NT2/D1 (cell line): ENCODE measurements around the gene GPR152.
"Not testable (repeated sequence)": the region's sequence is repeated elsewhere in the genome, so short reads cannot be mapped to it uniquely, and the experiment has no call there.

Experiments used
- DNase-seq: peaks from one replicate; pipeline ENCODE4 v3.0.0-alpha.2; 2011; ENCODE audit warnings: low read depth, low spot score
- H3K27me3 ChIP-seq: 2 replicates; pipeline ENCODE4 v1.6.0; 2011; ENCODE audit warnings: mild to moderate bottlenecking; ENCODE audit not compliant: insufficient read length, insufficient read depth
- H3K36me3 ChIP-seq: 2 replicates; pipeline ENCODE4 v1.6.1; 2011; ENCODE audit warnings: mild to moderate bottlenecking, low read length, mixed read lengths; ENCODE audit not compliant: insufficient read depth, insufficient read length
- H3K4me1 ChIP-seq: 2 replicates; pipeline ENCODE4 v1.5.1; 2011; ENCODE audit not compliant: insufficient read depth, insufficient read length
- H3K4me3 ChIP-seq: 2 replicates; pipeline ENCODE4 v1.5.1; 2011; ENCODE audit warnings: low read depth; ENCODE audit not compliant: insufficient read length
- H3K9ac ChIP-seq: 2 replicates; pipeline ENCODE4 v1.6.0; 2011; ENCODE audit warnings: low read depth; ENCODE audit not compliant: insufficient read length
- H3K9me3 ChIP-seq: 2 replicates; pipeline ENCODE4 v1.5.1; 2011; ENCODE audit warnings: mild to moderate bottlenecking, low read length; ENCODE audit not compliant: insufficient read depth
- SUZ12 ChIP-seq: IDR thresholded peaks from 2 replicates; pipeline ENCODE4 v1.6.1; 2011; ENCODE audit not compliant: insufficient read length, insufficient read depth; ENCODE audit errors: extremely low read depth
- YY1 ChIP-seq: IDR thresholded peaks from 2 replicates; pipeline ENCODE4 v1.6.1; 2011; ENCODE audit not compliant: insufficient read length, insufficient read depth
- ZNF274 ChIP-seq: IDR thresholded peaks from 2 replicates; pipeline ENCODE4 v1.6.1; 2011; ENCODE audit warnings: mild to moderate bottlenecking, low read depth, low read length

The GPR152 gene

DNA sequence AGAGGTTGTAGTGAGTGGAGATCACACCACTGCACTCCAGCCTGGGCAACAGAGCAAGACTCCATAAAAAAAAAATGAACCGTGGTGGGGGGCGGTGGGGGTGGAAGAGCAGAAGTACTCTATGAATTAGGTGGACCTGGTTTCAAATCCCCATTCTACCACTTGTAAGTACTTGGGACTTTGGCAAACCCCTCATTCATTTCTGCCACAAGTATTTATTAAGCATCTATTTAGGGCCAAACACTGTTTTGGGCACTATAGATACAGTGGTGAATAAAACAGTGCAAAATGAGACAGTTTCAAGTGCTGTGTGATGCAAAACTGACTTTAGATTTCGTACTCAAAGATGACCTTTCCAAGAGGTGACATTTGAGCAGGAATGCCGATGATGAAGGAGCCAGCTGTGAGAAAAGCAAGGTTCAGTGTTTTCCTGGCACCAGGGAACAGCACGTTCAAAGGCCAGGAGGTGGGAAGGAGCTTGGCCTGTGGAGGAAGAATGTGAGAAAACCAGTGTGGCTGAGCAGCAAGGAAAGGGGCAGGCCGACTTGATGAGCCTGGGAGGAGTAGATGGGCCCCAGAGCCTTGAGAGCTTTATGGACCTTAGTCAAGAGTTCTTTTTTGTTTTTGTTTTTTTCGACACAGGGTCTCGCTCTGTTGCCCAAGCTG lies 17.9 kb upstream of the GPR152 start:
- Histone ChIP-seq H3K4me3 (no peak overlapping the region), H3K9me3 (no peaks in the 10 kb centered on the region; the same call in 1 of the 2 replicates), H3K36me3 (no peaks in the 10 kb centered on the region), H3K9ac (no peak overlapping the region), H3K27me3 (no peaks in the 10 kb centered on the region), H3K4me1 (peaks cover 21% of the 10 kb centered on the region)
- no peak for TF ChIP-seq YY1
- TF ChIP-seq ZNF274: no peak
- TF ChIP-seq SUZ12: no peak
- no peak for DNase-seq

DNA sequence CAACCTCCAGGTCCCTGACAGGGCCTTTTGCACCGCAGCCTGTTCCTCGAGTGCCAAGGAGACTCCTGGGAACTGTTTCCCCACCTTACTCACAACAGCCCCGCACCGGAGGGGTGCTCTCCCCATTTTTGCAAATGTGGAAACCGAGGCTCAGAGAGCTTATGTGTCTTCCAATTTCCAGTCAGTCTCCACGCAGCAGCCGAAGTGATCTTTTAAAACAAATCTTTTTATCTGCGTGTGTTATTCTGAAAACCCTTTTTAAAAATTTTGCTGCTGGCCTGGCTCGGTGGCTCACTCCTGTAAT lies 16.9 kb upstream of the GPR152 start:
- H3K4me1 ChIP-seq: peaks cover 24% of the 10 kb centered on the region
- H3K36me3 ChIP-seq: no peaks in the 10 kb centered on the region
- H3K4me3 ChIP-seq: peak overlapping the region; percentile 84
- H3K9me3 ChIP-seq: no peaks in the 10 kb centered on the region
- H3K9ac ChIP-seq: peak overlapping the region; percentile 84
- TF ChIP-seq YY1 (no peak), SUZ12 (no peak), ZNF274 (no peak)
- H3K27me3 ChIP-seq: no peaks in the 10 kb centered on the region
- DNase-seq: no peak

DNA sequence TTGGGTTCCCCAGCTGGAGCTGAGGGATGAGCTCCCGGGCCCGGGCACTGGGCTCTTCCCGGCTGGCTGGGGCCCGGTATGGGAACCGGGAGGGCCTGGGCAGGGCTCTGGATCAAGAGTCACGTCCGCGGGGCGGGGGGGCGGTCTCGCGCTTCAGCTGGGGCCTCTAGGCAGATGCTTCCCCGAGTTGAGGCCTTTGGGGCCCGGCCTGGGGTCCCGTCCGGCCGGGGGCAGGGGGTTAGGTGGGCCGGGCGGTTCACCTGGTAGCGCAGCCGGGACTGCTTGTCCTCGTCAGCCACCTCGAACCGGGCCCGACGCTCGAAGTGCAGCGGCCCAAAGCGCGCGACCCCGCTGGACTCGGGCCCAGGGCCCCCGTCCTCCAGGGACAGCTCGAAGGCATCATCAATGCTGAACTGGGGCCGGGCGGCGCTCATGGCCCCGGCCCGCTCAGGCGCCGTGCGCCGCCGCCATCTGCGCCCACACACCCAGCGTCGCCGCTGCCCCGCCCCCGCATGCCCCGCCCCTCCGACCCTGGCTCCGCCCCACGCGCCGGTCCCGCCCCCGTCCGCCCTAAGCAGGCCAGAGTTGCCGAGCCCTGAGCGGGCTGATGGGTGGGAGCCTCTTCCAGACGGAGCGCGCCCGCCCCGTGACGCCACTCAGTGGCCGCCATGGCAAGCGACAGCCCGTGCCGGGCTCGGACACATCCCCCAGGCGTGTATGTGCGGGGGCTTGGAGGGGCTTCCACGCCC lies 16.4 kb upstream of the GPR152 start, which contains the start of gene TMEM134:
TSS of gene TMEM134 (minus strand) at position 493 of the 749 bp plus-strand sequence. CDS start at position 434, 59 bp downstream.
- TF ChIP-seq ZNF274 (no peak), SUZ12 (no peak), YY1 (peak; percentile 48)

DNA sequence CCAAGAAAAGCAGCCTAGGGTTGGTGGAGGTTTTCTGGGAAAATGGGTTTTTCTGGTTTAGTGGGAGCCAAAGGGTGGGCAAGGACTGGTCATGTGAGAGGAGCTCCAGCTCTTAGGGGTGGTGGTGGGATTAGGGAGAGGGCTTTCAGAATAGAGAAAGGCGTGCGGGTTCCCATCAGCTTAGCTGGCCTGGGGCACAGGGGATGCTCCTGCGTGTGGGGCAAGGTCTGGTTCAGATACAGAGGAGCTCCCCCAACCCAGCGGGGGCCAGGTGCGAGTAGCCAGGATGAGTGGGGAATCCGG lies 15.9 kb upstream of the GPR152 start:
- peak overlapping the region; percentile 84 for H3K4me3 ChIP-seq
- peak overlapping the region; percentile 97 for H3K9ac ChIP-seq
- H3K4me1 ChIP-seq: peaks cover 29% of the 10 kb centered on the region
- no peaks in the 10 kb centered on the region for H3K36me3 ChIP-seq
- no peak for DNase-seq
- TF ChIP-seq YY1 (no peak), ZNF274 (no peak), SUZ12 (no peak)
- no peaks in the 10 kb centered on the region for H3K27me3 ChIP-seq
- no peaks in the 10 kb centered on the region for H3K9me3 ChIP-seq

More for the DNA sequence above, 16.4 kb upstream of the GPR152 start, which contains the start of gene TMEM134:
- peak; percentile 95 for DNase-seq
- Histone ChIP-seq H3K9ac (peak within 1 kb of the TSS; percentile 97), H3K36me3 (no peaks in the 10 kb centered on the region), H3K27me3 (no peaks in the 10 kb centered on the region), H3K4me1 (peaks cover 26% of the 10 kb centered on the region), H3K4me3 (peak within 1 kb of the TSS; percentile 84), H3K9me3 (no peaks in the 10 kb centered on the region)

DNA sequence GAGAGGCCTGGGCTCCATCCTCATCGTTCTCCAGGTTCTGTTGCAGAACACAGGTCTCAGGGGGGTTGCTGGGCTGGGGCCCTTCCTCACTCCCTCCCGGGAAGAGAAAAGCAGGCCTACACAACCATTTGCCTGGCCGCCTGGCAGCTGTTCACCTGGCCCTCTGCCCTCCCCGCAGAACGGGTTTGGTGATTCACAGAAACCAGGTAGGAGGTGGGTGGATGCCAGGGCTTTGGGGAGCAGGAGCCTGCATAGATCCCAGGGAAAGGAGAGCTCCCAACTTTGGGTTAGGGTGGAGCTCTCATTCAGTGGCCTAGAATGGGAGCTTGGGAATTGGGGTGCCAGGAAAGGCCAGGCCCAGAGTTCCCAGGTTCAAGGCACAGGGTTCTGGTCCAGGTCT lies 15.5 kb upstream of the GPR152 start:
- peaks cover 31% of the 10 kb centered on the region for H3K4me1 ChIP-seq
- H3K36me3 ChIP-seq: no peaks in the 10 kb centered on the region
- no peak for DNase-seq
- peak overlapping the region; percentile 97 for H3K9ac ChIP-seq
- no peaks in the 10 kb centered on the region for H3K9me3 ChIP-seq
- TF ChIP-seq YY1 (no peak), SUZ12 (no peak), ZNF274 (no peak)
- H3K4me3 ChIP-seq: peak overlapping the region; percentile 84
- H3K27me3 ChIP-seq: no peaks in the 10 kb centered on the region

DNA sequence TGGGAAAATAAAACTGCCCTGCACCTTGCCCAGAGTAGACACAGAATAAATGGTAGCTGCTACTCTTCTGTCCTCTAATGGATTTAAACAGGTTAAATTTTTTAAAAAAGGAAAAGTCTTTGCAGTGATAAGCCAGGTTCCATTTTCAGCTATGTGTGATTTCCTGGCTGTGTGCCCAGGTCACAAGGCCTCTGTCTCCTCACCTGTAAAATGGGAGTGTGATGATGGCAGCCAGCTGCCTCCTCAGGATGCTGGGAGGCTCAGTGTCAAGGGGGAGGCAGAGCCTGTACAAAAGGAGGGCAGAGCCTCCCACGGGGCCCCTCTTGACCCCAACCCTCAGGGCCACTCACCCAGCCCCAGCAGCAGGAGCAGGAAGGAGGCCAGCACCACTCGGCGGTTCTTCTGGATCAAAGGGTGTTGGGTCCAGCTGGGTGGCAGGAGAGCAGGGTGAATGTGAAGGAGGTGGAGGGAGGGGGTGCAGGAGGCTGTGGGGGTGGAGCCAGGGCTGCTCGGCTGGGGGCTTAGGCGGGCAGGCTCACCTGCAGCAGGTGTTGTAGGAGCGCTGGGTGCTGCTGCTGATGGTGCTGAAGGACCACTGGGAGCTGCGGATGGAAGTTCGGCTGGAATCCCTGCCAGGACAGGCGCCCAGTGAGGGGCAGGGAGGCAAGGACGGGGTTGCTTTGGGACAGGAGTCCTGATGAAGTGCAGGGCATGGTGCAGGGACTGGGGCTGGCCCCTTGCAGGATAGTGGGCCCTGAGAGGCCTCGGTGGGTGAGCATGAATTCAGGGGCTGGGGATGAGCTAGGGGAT lies 14.6 kb upstream of the GPR152 start:
- H3K27me3 ChIP-seq: no peaks in the 10 kb centered on the region
- DNase-seq: no peak
- H3K36me3 ChIP-seq: no peaks in the 10 kb centered on the region
- no peak for TF ChIP-seq ZNF274
- TF ChIP-seq YY1: no peak
- no peak for TF ChIP-seq SUZ12
- peak overlapping the region; percentile 97 for H3K9ac ChIP-seq
- H3K4me3 ChIP-seq: no peak overlapping the region
- H3K4me1 ChIP-seq: peaks cover 31% of the 10 kb centered on the region
- no peaks in the 10 kb centered on the region for H3K9me3 ChIP-seq

DNA sequence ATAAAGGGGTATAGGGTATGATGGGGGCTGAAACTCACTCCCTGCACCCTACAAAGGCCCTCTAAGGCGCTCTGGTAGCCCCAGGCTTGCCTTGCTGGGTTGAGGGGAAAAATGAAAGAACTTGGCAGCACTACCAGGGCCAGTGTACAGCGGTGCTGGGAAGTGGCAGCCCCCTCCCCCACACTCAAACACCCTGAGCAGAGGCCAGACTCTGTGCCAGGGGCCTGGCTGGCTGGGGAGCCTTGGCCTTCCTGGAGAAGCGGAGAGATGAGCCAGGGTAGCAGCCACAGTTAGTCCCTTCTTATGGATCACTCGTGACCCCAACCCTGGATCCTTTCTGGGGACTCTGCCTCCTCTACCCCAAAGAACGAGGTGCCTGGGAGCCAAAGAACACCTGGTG lies 13.8 kb upstream of the GPR152 start:
- TF ChIP-seq YY1 (no peak), SUZ12 (no peak), ZNF274 (no peak)
- peak overlapping the region; percentile 97 for H3K9ac ChIP-seq
- no peaks in the 10 kb centered on the region for H3K27me3 ChIP-seq
- peaks cover 31% of the 10 kb centered on the region for H3K4me1 ChIP-seq
- H3K36me3 ChIP-seq: no peaks in the 10 kb centered on the region
- H3K4me3 ChIP-seq: no peak overlapping the region
- no peak for DNase-seq
- H3K9me3 ChIP-seq: no peaks in the 10 kb centered on the region

DNA sequence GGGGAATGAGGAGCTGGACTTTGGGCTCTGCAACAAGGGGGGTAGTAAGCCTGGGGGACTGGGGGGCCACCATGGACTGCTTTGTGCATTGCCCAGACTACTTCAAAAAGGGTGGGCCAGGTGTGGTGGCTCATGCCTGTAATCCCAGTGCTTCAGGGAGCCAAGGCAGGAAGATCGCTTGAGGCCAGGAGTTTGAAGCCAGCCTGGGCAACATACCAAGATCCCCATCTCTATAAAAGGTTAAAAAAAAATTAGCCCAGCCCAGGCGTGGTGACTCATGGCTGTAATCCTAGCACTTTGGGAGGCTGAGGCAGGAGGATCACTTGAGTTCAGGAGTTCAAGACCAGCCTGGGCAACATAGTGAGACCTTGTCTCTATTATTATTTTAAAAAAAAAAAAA lies 13.0 kb upstream of the GPR152 start:
- H3K4me1 ChIP-seq: peaks cover 30% of the 10 kb centered on the region
- H3K4me3 ChIP-seq: peak overlapping the region; percentile 81
- not testable (repeated sequence) for H3K9me3 ChIP-seq, H3K36me3 ChIP-seq, DNase-seq, H3K27me3 ChIP-seq
- peak overlapping the region; percentile 94 for H3K9ac ChIP-seq
